Fibroblast of skin of scalp (primary cell): Measurements from ENCODE around the gene MEGF10.

Experiments used
- DNase-seq: peaks from one replicate; pipeline ENCODE4 v3.0.0-alpha.2; 2013

Gene MEGF10

DNA sequence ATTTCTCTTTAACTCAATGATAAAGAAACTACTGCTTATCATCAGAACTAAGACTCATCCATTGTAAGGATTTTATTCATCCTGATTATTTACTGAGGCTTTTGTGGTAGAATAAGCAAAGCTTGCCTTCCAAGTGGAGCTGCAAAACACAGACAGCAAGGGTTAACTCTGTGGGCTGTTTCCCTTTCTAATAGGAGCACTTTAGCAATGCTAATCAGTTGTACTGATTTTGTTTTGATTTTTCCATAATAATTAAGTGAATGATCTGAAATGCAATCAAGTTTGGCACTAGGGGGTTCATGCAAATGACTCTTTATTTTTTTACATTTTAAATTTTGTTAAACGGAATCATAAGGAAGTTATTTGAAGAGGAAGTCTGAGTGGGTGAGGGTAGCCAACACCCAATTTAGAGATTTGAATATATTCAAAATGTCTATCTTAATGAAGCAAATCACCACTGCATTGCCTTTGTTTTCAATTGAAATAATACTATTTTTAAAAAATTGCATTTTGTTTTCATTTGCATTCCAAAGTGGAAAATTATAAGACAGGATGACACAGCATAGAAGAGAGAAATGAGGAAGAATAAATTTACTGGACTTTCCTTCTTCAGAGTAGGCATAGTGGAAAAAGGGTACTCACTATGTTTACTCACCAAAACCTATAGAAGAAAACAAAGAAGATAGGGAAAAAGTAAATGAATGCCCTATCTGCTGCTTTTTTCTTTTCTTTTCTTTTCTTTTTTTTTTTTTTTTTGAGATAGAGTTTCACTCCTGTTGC, 36.6 kb downstream of the MEGF10 start:
- DNase-seq: no peak

DNA sequence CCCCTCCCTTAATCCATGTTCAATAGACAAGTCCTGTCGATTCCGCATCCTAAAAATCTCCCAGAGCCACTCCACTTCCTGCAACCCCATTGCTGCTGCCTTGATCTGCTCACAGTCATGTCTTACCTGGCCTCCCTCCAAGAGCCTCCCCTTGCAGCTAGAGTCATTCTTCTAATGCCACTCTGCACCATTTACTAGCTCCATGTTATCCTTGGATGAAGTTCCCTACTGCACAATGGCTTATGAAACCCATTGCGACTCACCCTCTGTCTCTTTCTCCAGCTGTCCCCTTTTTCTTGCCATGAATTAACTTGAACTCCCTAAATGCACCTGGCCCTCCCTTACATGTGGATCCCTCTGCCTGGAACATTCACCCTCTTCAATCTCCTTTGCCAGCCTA, 39.5 kb downstream of the MEGF10 start:
- peak; percentile 36 for DNase-seq

DNA sequence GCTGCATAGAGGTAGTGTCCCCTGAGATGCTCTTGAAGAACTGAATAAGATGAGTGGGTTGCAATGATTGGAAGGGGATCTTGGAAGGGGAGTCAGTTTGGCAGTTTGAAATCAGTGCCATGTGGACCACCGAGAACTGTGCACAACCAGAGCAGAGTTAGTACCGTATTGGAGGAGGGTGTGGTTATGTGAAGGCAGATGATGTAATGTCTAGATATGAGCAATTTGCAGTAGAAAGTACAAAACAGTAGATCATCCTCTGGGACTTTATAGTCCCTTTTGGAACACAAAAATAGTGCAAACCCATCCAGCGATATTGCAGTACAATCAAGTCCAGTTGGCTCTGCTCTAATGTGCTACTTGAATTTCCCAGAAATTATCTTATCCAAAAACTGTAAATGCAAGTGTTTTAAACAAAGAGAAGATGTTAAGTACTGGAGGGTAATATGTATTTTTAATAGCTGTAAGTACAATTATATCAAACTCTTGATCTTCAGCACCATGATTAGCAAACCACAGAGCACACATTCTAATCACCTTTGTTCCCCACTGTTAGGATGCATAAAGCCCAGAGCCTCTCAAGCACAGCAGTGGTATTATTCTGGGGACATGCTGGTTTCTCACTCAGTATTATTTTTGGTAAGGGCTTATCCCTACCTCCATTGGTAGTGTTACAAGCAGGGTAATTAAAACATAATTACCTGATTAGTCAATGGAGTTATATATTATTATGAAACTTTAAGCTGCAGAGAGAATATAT, 41.5 kb downstream of the MEGF10 start:
- no peak for DNase-seq

DNA sequence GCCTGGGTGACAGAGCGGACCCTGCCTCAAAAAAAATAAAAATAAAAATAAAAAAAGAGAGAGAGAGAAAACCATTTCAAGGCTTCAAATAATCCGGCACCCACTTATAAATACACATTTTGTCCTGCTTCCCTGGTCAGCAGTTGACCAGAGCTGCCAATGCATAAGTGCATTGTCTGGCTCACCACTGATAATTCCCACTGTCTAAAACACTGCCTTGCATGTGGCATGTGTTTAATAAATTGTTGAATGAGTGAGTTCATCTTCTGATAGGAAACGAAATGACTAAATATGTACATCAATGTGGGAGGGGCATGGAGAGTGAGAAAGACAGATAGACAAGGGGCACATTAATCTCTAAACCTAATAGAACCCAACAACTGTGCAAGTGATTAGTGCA, 42.9 kb downstream of the MEGF10 start:
- no peak for DNase-seq

DNA sequence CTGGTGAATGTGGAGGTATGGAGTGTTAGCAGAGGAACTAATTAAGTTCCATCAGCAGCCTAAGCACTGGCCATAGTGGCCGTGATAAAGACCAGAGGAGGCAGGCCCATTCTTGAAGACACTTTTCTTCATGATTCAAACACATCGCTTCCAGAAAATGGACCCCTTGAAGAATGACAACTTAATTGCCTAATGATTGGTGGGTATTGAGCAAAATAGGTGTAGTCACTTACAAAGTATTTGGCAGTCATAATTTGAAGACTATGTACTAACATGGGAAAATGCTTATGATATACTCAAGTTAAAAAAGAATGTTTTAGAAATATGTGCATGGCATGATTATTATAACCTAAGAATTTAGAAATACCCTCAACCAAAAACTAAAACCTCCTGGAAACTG, 44.8 kb downstream of the MEGF10 start:
- peak; percentile 15 for DNase-seq

DNA sequence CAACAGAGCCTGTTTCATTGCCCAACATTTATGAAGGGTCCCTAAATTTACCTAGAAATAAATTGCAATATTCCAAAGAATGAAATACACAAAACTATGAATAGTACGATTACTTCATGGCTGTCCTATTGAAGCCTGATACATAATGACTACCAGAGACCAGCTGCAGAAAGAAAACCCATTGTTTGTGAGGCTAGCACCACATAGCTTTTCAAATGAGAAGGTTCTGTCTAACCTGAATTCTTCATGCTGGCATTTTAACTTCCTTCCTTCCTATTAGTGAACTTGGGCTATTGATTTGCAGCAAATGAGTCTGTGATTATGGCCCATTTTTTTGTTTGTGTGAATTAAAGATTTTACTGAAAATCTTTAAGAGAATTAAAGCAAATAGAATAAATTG, 47.3 kb downstream of the MEGF10 start:
- DNase-seq: no peak

DNA sequence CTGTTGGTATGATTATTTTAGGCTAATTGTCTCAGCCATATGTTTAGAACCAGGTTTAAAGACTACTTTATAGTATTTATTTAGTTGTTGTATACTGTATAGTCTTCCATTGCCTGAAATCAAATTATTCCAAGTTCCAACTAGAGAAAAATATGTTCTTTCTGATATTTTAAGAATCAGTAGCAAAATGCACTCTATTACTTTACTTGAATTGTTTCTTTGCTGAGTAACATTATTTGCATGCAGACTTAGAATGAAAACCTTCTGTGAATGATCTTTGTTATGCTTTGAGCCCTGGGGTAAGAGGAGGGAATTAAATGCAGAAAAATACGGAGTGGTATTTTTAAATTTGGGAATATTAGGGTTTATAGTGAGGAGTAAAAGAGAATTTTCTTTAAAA, 47.9 kb downstream of the MEGF10 start:
- no peak for DNase-seq

DNA sequence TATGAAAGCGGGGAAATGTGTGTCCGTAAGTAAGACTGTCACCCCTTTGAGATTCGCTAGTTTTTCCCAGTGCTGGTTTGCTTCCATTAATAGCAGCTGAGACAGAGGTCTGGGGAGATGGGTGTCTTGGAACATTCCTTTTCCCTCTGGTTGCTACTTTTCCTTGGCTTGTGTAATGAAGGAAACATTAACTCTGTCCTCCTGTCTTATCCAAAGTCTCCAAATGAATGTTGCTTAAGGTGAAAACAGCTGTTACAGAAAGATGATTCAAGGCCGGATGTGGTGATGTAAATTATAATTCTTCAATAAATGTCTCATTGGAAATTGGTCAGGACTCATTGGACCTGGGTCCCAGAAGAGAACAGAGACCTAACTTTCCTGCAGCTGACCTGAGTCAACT, 50.0 kb downstream of the MEGF10 start:
- no peak for DNase-seq

DNA sequence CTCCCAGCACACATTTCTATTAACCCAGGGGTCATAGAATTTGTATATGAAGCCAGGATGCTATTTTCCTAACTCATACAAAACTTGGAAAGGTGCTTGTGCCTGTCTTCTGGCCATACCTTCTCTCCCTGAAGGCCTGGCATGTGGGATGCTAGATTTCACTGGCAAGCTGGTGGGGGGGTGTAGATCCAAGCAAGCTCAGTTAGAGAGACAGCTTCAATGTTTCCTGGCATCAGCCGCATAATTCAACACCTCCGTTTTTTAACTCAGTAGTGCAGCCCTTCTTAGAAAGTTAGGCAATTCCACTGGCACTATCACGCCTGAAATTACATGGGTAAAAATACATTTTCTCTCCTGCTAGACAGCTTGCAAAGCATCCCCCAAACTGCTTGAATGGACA, 51.8 kb downstream of the MEGF10 start:
- no peak for DNase-seq

DNA sequence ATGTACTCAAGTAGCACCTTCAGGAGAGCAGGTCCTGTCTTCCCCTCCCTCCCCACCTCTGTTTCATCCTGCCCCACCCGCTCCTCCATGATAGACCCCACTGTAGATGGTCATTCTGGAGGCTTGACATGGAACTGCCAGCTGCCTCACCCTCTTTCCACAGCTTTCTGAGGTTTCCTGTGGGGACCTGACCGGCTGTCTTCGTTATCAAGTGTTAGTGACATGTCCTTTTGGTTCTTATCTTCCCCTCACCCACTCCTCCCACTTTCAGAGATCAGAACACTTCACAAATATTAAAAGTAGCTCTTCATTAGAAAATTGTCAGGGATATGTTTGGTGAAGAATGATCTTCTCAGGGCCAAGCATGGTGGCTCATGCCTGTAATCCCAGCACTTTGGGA, 52.7 kb downstream of the MEGF10 start:
- DNase-seq: no peak

DNA sequence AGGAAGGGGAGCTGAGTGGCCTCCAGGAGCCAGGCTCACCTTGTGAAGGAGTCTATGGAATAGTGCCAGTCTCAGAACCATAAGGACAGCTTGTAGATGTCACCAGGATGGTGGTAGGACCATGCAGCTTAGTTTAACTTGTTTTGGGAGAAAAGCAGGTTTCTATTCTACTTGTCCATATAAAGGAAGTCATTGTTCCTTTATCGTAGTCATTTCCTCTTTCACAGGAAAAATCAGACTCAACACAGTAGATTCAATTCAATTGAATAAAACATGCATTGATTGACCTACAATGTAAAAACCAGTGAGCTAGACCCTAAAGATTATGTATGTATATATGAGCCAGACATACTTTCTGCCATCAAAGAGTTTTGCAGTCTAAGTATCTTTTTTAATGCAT, 53.3 kb downstream of the MEGF10 start:
- DNase-seq: no peak

DNA sequence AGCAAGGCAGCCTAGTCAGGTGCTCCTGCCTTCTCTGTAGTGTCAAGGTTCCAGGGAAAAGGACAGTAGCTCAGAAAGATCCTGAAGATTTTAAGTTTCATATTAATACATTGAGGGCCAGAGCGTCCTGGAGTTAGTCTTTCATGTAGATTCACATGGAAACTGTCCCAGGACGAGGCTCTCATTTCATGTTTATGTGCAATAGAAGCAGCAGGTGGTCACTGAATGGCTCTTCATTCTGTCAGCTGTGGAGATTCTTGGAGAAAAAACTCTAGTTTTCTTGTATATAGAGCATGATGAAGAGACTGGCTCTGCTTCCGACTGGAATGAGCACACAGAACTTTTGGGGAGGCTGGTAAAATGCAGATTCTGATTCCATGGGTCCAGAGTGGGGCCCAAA, 54.3 kb downstream of the MEGF10 start:
- no peak for DNase-seq

DNA sequence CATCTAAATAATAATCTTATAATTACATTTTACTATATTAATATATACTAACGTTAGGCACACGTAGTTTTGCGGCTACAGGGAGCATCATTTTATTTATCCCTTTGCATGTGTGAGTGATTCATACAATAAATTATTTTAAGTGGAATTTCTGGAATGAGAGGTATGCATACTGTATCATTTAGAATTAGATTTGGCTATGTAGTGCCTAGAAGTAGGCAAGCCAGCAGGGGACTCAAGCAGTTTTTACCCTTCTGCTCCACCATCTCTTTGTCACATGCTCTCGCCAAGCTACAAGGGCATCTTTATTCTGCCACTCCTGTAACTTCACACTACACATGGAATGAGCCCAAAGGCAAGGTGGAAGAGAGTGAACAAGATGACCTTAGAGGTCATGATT, 60.8 kb downstream of the MEGF10 start:
- DNase-seq: peak; percentile 54

DNA sequence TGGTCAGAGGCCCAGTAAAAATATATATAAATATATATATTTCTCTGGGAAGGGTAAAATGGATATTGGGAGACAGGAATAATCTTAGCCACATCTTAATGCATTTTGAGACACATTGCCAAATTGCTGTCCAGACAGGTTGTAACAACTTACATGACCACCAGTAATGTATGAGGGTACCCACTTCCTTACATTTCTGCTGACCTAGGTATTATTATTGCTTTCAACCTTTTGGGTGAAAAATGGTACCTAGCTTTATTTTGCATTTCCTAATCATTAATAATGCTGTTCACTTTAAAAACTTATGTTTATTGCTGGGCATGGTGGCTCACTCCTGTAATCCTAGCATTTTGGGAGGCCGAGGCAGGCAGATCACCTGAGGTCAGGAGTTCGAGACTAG, 61.5 kb downstream of the MEGF10 start:
- no peak for DNase-seq

DNA sequence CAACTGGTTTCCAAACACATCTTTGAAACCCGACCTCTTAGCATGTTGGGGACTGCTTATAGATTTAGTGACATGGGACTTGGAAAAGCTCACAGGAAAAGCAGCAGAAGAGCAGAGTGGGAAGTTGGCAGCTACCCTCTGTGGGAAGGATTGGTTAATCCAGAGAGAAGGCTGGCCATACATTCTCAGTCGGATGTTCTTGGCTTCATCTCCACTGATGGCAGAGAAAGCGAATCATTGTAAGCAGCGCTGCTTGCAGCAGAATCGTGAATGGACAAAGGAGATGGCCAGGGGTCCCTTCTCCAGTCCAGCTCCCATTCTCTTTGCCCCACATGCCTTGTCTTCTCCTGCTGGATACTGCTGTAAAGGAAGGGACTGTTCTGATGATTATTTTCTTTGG, 62.7 kb downstream of the MEGF10 start:
- DNase-seq: no peak

DNA sequence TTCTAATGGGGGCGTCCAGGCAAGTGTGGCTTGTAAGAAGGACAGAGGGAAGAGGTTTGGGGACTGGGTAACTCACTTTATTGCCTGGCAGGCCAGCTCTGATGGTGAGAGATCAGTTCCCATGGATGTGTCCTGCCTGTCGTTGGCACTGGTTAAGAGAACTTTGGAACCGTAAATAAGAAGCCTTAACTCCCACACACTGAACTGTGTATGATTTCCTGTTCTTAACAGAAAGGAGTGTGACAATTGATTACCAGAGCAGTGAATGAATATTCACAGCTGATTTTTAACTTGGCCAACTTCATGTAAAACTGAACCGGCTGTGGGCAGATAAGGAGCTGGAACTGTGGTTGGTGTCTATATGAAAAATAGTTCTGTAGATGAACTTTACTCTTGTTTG, 63.2 kb downstream of the MEGF10 start:
- DNase-seq: no peak

DNA sequence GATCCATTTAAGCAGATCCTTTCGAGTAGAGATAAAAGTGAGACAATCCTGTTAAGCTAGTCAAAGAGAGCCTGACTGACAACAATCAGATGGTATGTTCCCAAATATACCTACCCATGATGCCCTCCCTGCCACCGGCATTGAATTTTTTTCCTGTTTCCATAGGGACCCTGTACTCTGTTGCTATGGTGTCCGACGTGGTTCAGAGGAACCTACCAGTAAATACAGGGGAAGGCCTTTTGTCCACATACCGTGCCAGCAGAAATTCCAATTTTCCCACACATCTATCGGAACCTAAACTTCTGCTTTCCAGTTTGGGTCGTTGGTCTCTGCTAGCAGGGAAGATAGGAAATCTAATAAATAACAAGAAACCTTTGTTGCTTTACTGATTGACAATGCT, 64.7 kb downstream of the MEGF10 start:
- DNase-seq: no peak

DNA sequence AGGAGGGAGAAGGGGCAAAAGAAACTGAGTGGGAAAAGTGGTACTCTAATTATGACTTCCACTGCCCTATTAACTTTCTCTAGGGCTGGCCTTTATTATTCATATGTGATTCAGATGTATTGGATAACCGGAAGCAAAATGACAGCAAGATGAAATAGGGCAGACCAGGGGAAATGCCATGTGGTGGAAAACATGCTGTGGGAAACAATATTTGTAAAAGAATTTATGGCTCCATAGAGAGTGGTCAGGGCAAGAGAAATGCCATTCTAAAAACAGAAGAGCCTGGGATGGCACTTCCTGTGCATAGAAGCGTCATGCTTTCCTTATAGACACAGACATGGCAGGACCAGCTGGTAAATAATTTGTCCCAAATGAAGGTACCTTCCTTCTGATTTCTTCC, 67.7 kb downstream of the MEGF10 start:
- DNase-seq: peak; percentile 78

DNA sequence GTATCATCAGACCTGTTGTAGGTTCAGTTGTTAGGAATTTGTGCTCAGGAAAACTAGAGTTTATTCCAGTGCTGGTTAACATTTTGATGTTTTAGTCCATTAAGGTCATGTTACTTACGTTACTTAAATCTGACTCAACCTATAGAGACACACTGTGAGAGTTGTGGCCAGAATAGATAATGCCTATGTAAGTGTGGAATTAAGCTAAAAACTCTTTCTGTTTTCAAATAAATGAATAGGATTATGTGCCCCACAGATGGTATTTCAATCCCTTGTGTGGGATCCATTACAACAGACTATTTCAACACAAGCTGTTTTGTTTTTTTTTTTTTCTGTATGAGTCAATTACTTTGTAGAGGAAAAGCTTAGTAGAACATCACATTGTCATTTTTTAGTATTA, 68.1 kb downstream of the MEGF10 start:
- DNase-seq: peak; percentile 59

DNA sequence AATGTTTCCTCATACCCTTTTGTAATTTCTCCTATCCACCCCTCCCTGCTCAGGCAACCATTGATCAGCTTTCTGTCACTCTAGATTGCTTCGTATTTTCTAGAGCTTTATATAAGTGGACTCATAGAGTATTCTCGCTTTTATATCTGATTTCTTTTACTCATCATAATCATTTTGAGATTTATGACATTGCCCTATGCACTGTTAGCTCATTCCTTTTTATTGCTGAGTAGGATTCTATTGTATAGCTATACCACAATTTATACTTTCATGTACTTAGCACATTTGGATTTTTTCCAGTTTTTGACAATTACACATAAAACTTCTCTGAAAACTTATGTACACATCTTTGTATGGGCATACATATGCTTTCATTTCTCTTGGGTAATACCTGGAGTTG, 68.9 kb downstream of the MEGF10 start:
- no peak for DNase-seq

DNA sequence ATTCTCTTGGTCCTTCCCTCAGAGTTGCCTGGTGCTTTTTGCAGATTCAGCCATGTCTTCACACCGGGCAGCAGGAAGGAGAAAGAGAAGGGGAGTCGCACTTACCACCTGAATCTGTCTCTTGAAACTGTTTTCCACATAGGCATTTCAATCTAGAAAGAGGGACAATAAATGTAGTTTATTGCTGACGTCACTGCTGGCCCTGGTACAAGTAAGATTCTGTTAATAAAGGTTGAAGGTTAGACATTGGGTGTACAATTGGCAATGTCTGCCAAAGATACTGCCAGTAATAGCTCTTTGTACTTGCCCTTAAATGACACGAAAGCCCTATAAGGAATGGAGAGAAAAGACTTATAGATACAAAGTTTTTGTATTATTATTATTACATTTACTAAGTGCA, 72.8 kb downstream of the MEGF10 start:
- DNase-seq: no peak

DNA sequence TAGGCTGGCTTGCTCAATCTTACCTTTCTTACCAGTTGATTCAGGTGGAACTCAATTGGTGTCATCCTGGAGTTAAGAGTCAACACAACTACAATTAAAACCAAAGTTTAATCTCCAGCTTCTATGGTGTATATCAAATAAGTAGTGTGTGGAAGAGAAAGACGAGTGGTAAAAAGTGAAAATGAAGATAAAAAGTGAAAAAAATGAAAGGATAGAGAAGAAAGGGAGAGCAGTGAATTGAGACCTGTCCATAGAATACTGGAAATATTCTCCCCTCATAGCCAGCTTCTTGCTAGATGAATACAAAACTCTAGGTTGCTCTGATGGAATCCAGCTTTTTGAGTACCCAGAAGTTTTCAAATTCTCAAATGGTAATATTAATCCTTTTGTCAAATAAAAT, 76.4 kb downstream of the MEGF10 start:
- DNase-seq: no peak

DNA sequence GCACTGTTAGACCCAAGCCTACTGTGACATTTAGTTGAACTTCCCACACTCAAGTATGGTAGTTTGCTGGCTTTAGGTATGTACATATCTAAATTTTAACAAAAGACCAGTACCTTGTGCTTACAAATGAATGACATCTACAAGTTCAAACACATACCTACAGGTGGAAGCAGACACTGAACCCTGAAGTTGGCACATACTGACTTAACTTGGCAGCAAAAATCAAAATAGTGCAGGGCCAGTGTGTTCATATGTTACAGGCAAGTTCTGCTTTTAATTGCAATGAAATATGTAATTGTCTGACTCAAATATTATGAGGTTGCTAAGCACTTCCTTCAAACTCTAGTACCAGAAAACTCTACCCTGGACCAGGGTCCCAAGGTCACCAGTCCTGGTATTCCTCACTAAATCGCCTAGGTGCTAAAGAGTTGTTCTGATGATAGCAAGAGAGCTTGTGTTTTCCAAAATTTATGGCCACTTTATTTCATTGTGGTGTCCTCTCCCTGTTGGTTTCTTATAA, 77.4 kb downstream of the MEGF10 start:
- DNase-seq: no peak

DNA sequence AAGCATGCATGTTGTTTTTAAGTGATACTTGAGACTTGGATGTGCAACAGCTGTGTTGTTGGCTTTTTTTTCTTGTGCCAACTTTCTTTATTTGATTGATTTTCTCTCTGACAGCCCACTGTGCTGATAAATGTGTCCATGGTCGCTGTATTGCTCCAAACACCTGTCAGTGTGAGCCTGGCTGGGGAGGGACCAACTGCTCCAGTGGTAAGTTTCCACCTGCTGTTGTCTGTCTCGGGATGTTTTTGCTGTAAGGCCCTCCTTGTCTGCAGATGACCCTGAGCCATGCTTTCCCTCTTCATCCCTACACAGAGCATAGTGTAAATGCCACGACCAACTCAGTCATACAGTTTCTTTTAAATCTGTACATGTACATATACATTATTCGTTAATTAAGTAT, 79.2 kb downstream of the MEGF10 start:
- DNase-seq: no peak
